HG03565 (cell line): ENCODE results near the gene NDUFS5.
"Not testable (repeated sequence)": the region's sequence is repeated elsewhere in the genome, so short reads cannot be mapped to it uniquely, and the experiment has no call there.

ENCODE experiments used
- ATAC-seq: cut with Tn5 transposase; IDR thresholded peaks from one replicate; pipeline ENCODE4 v1.9.1; 2021; ENCODE audit warnings: mild to moderate bottlenecking, moderate library complexity; ENCODE audit not compliant: unreplicated experiment

NDUFS5 gene

GRCh38 chr1:39014956-39015355 lies 11.2 kb upstream of the NDUFS5 start:
- ATAC-seq, result not testable (repeated sequence)

- ATAC-seq, result no peak
Observed at GRCh38 chr1:39016604-39017171, 9.5 kb upstream of the NDUFS5 start.

GRCh38 chr1:39017266-39017665 lies 8.9 kb upstream of the NDUFS5 start:
- no peak for ATAC-seq

GRCh38 chr1:39020494-39020893 lies 5.7 kb upstream of the NDUFS5 start:
- ATAC-seq, result not testable (repeated sequence)

- no peak for ATAC-seq
Observed at GRCh38 chr1:39021426-39021825, 4.7 kb upstream of the NDUFS5 start.

GRCh38 chr1:39023140-39023539 lies 3.0 kb upstream of the NDUFS5 start:
- ATAC-seq, result no peak

GRCh38 chr1:39026866-39027507 lies 837 bp downstream of the NDUFS5 start:
- ATAC-seq, result peak; percentile 8

GRCh38 chr1:39034114-39034654 lies 8.0 kb downstream of the NDUFS5 start:
- ATAC-seq, result no peak

- no peak for ATAC-seq
Observed at GRCh38 chr1:39036678-39037077, 10.5 kb downstream of the NDUFS5 start.

GRCh38 chr1:39043513-39043912 lies 17.4 kb downstream of the NDUFS5 start:
- no peak for ATAC-seq

- ATAC-seq, result no peak
Observed at GRCh38 chr1:39044762-39045161, 18.6 kb downstream of the NDUFS5 start.

GRCh38 chr1:39045231-39045630 lies 19.1 kb downstream of the NDUFS5 start:
- ATAC-seq, result no peak

GRCh38 chr1:39046613-39047210 lies 20.6 kb downstream of the NDUFS5 start:
- ATAC-seq, result no peak

- ATAC-seq, result no peak
Observed at GRCh38 chr1:39047374-39048229, 21.5 kb downstream of the NDUFS5 start.

- ATAC-seq, result no peak
Observed at GRCh38 chr1:39048745-39049370, 22.7 kb downstream of the NDUFS5 start.

- no peak for ATAC-seq
Observed at GRCh38 chr1:39050001-39050400, 23.9 kb downstream of the NDUFS5 start.

- ATAC-seq, result not testable (repeated sequence)
Observed at GRCh38 chr1:39051193-39051850, 25.2 kb downstream of the NDUFS5 start.

GRCh38 chr1:39051956-39052355 lies 25.8 kb downstream of the NDUFS5 start:
- ATAC-seq, result no peak

GRCh38 chr1:39055213-39055710 lies 29.1 kb downstream of the NDUFS5 start:
- ATAC-seq, result not testable (repeated sequence)

- ATAC-seq, result not testable (repeated sequence)
Observed at GRCh38 chr1:39061516-39061915, 35.4 kb downstream of the NDUFS5 start.
